Kidney (tissue), 14 donors: Measurements from ENCODE around the gene SPIRE1. TPM values are rescaled to one million over a fixed set of nuclear protein-coding genes. Genes with fewer than 3 reads are reported as not detected.

Source experiments
- DNase-seq, 5 donors: peaks; one replicate each; pipeline ENCODE4 v3.0.0-alpha.2; 2013 to 2020
- FAIRE-seq: peaks from 2 replicates; lab custom pipeline; 2012; peaks lifted over from hg19 to GRCh38; lab: Jason Lieb, UNC
- H3K27ac ChIP-seq, 2 donors: one replicate each; pipeline ENCODE4 v1.7.0; 2013; ENCODE audit warnings: low read depth in 2 of 2, low read length in 2 of 2, inconsistent platforms in 1 of 2
- H3K27me3 ChIP-seq: one replicate; pipeline ENCODE4 v1.7.1; 2013; ENCODE audit warnings: low read length, inconsistent platforms; ENCODE audit not compliant: control insufficient read depth, insufficient read depth
- H3K36me3 ChIP-seq, 3 donors: one replicate each; pipeline versions ENCODE4 v1.7.0 to v1.7.1; 2013; ENCODE audit warnings: low read length in 3 of 3, control low read depth in 1 of 3, inconsistent platforms in 1 of 3; ENCODE audit not compliant: insufficient read depth in 3 of 3, control insufficient read depth in 2 of 3
- H3K4me1 ChIP-seq, 3 donors: one replicate each; pipeline versions ENCODE4 v1.7.0 to v1.7.1; 2013; ENCODE audit warnings: low read length in 3 of 3, inconsistent platforms in 1 of 3, low read depth in 1 of 3; ENCODE audit not compliant: control insufficient read depth in 2 of 3, insufficient read depth in 2 of 3
- H3K4me3 ChIP-seq, 3 donors: one replicate each; pipeline versions ENCODE4 v1.7.0 to v1.8.1; 2013; ENCODE audit warnings: low read length in 3 of 3, control low read depth in 1 of 3, inconsistent platforms in 1 of 3
- H3K9ac ChIP-seq, 3 donors: one replicate each; pipeline versions ENCODE4 v1.7.0 to v1.7.1; 2013; ENCODE audit warnings: low read length in 3 of 3, control low read depth in 1 of 3, inconsistent platforms in 1 of 3
- H3K9me3 ChIP-seq, 3 donors: one replicate each; pipeline versions ENCODE4 v1.7.0 to v1.7.1; 2013; ENCODE audit warnings: low read length in 3 of 3, control low read depth in 1 of 3, inconsistent platforms in 1 of 3; ENCODE audit not compliant: control insufficient read depth in 2 of 3, insufficient read depth in 1 of 3
- intact Hi-C: fragments of 100-400 bp; cut with DNase I; formaldehyde crosslinking; loops from one replicate; pipeline ENCODE4 v1.11.1; 2022
- polyA plus RNA-seq: library from polyadenylated mRNA; stranded (reverse); fragments of 350-450 nt; fragmentation: Illumina TruSeq; extraction: RNeasy Lipid Tissue Mini Kit (QIAGEN cat#74804); gene quantifications from one replicate; pipeline ENCODE4 v1.2.3, GENCODE V29; 2014; ENCODE audit warnings: low read depth, low replicate concordance; ENCODE audit not compliant: insufficient read depth
- total RNA-seq: library from RNA; stranded (reverse); fragmentation: NEBNext Ultra II Directional; extraction: Animal tissue kit (Norgen Biotek cat#: 25700); gene quantifications from one replicate; pipeline ENCODE4 v1.2.1, GENCODE V29; 2021
- TF ChIP-seq, protein P1 (sequence below): IDR thresholded peaks from 3 replicates; pipeline ENCODE4 v1.5.1; 2012; ENCODE audit warnings: mild to moderate bottlenecking, moderate library complexity, borderline replicate concordance; ENCODE audit not compliant: insufficient read depth; ENCODE audit errors: extremely low read depth
- donor health status: control.
- donor health status: control.
- donor health status: control.
- donor health status: control.
- donor health status: control.
- donor health status: DM: yes; HTN: yes; CAD: no.
- donor health status: Normal renal cell carcinoma (clear cell type).

Gene SPIRE1
- total and polyA plus RNA-seq, 2 donors from 2014 or later: 12.3 to 35.1 TPM

DNA sequence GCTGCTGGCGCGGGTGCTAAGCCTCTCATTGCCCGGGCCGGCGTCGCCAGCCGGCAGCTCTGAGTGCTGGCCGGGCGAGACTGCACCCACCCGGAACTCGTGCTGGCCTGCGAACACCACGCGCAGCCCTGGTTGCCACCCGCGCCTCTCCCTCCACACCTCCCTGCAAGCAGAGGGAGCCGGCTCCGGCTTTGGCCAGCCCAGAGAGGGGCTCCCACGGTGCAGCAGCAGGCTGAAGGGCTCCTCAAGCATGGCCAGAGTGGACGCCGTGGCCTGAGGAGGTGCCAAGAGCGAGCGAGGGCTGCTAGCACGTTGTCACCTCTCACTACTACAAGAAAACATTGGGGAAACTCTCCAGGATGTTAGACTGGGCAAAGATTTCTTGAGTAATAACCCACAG, 98.6 kb downstream of the SPIRE1 start:
- no peak for DNase-seq
- FAIRE-seq: no peak
- H3K4me3 ChIP-seq: no peak overlapping the region
- no peak overlapping the region for H3K27ac ChIP-seq
- H3K9ac ChIP-seq: no peak overlapping the region
- peaks cover 0 to 6% (median 0%) of the 10 kb centered on the region in 3 donors for H3K9me3 ChIP-seq
- TF ChIP-seq, protein P1, sequence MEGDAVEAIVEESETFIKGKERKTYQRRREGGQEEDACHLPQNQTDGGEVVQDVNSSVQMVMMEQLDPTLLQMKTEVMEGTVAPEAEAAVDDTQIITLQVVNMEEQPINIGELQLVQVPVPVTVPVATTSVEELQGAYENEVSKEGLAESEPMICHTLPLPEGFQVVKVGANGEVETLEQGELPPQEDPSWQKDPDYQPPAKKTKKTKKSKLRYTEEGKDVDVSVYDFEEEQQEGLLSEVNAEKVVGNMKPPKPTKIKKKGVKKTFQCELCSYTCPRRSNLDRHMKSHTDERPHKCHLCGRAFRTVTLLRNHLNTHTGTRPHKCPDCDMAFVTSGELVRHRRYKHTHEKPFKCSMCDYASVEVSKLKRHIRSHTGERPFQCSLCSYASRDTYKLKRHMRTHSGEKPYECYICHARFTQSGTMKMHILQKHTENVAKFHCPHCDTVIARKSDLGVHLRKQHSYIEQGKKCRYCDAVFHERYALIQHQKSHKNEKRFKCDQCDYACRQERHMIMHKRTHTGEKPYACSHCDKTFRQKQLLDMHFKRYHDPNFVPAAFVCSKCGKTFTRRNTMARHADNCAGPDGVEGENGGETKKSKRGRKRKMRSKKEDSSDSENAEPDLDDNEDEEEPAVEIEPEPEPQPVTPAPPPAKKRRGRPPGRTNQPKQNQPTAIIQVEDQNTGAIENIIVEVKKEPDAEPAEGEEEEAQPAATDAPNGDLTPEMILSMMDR: no peak
- H3K4me1 ChIP-seq: no peaks in the 10 kb centered on the region
- intact Hi-C loops: no loop called here
- no peaks in the 10 kb centered on the region for H3K27me3 ChIP-seq
- no peaks in the 10 kb centered on the region for H3K36me3 ChIP-seq

DNA sequence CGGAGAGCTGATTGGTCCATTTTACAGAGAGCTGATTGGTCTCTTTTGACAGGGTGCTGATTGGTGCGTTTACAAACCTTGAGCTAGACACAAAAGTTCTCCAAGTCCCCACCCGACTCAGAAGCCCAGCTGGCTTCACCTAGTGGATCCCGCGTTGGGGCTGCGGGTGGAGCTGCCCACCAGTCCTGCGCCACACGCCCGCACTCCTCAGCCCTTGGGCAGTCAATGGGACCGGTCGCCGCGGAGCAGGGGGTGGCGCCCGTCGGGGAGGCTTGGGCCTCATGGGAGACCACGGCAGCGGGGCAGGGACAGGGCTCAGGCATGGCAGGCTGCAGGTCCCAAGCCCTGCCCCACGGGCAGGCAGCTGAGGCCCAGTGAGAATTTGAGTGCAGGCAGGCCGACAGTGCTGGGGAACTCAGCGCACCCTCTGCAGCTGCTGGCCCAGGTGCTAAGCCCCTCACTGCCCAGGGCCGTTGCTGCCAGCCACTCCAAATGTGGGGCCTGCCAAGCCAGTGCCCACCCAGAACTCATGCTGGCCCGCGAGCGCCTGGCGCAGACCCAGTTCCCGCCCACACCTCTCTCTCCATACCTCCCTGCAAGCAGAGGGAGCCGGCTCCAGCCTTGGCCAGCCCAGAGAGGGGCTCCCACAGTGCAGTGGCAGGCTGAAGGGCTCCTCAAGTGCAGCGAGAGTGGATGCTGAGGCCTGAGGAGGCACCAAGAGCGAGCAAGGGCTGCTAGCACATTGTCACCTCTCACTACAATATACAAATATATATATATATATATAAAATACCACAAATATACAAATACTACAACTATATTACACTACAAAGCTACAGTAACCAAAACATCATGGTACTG, 100.7 kb downstream of the SPIRE1 start:
- no peak overlapping the region for H3K27ac ChIP-seq
- no peak overlapping the region for H3K9ac ChIP-seq
- intact Hi-C loops: no loop called here
- DNase-seq (peak in 1 of 5 donors; percentile 59), FAIRE-seq (no peak)
- peaks cover 0 to 6% (median 0%) of the 10 kb centered on the region in 3 donors for H3K9me3 ChIP-seq
- H3K36me3 ChIP-seq: no peaks in the 10 kb centered on the region
- H3K27me3 ChIP-seq: no peaks in the 10 kb centered on the region
- peaks cover 0 to 4% (median 0%) of the 10 kb centered on the region in 3 donors for H3K4me1 ChIP-seq
- TF ChIP-seq, protein P1: no peak
- H3K4me3 ChIP-seq: no peak overlapping the region

DNA sequence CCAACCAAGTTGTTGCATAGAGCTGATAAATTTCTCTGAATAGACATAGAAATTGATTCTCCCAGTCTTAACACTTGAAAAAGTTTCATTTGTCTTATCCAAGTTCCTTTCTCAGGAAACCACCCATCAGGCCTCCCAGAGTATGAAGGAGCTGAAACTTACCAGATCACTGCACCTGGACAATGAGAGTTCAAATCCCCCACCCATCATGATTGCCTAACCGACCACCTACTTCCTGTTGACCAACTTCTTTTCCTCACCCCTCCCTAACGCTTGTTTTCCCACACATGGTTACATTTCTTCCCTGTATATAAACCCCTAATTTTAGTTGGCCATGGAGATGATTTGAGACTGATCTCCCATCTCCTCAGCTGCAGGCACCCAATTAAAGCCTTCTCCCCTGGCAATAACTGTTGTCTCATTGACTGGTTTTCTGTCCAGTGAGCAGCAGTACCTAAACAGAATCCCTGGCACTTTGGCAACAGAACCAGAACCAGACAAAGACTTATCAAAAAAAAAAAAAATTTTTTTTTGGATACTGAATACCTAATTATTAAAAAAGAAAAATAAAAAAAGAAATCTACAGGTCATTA, 103.0 kb downstream of the SPIRE1 start:
- Histone ChIP-seq H3K9ac (no peak overlapping the region), H3K4me3 (no peak overlapping the region), H3K36me3 (no peaks in the 10 kb centered on the region), H3K27ac (no peak overlapping the region), H3K9me3 (peaks cover 0 to 6% (median 0%) of the 10 kb centered on the region in 3 donors), H3K27me3 (no peaks in the 10 kb centered on the region), H3K4me1 (peaks cover 0 to 11% (median 5%) of the 10 kb centered on the region in 3 donors)
- intact Hi-C loops: no loop called here
- TF ChIP-seq, protein P1: no peak
- DNase-seq (no peak), FAIRE-seq (no peak)
